K562 (cell line): ENCODE measurements around the gene DSCAM. TPM values are rescaled to one million over a fixed set of nuclear protein-coding genes. Genes with fewer than 3 reads are reported as not detected.

Experiments
- ATAC-seq: fragments of 200-7000 bp; cut with Tn5 transposase; 3 replicates; pipeline ENCODE4 v1.9.1; 2020; ENCODE audit warnings: moderate library complexity
- BruUV-seq: library from RNA; stranded (reverse); fragments of 400-500 nt; replicated peaks from 2 replicates; lab custom pipeline; 2021; lab: Mats Ljungman, UMichigan
- CTCF ChIA-PET: fragments of 300-600 bp; formaldehyde crosslinking; extraction: SDS; loops from one replicate; lab custom pipeline; 2021; ENCODE audit warnings: low intra/inter-chr PET ratio; lab: Yijun Ruan, JAX
- POLR2A ChIA-PET: fragments of 300-600, 350-650 bp; sonication (Branson Sonifier 250); formaldehyde crosslinking; extraction: SDS; loops from one replicate; lab custom pipeline; 2021; ENCODE audit warnings: antibody characterized with exemption, inconsistent platforms; lab: Yijun Ruan, JAX
- DNase-seq, 4 experiments: peaks; one replicate each; pipeline versions ENCODE4 v3.0.0 to v3.0.0-alpha.2; 2011 to 2018; ENCODE audit warnings: low spot score in 3 of 4, mixed read lengths in 3 of 4; ENCODE audit errors: extremely low read depth in 1 of 4
- FAIRE-seq: peaks from 2 replicates; lab custom pipeline; 2011; peaks lifted over from hg19 to GRCh38; lab: Jason Lieb, UNC
- H2AFZ ChIP-seq: 2 replicates; pipeline ENCODE4 v1.6.0; 2011; ENCODE audit warnings: low read depth, low read length, control low read depth, inconsistent platforms
- H3K27ac ChIP-seq: fragments of 200-600 bp; 3 replicates; pipeline ENCODE4 v1.8.0; 2011; ENCODE audit warnings: low read depth, mild to moderate bottlenecking, control low read depth, inconsistent platforms, low read length, moderate library complexity, mixed read lengths; ENCODE audit errors: extremely low read depth
- H3K27me3 ChIP-seq, 2 experiments: fragments of 300-600 bp in 1 of 2; 2 replicates in 1 of 2; 3 replicates in 1 of 2; pipeline versions ENCODE4 v1.6.0 to v1.8.0; 2011; ENCODE audit warnings: inconsistent platforms in 2 of 2, low read length in 2 of 2, mild to moderate bottlenecking in 1 of 2, mixed read lengths in 1 of 2, moderate library complexity in 1 of 2; ENCODE audit not compliant: control insufficient read depth in 2 of 2, insufficient read depth in 2 of 2
- H3K36me3 ChIP-seq: fragments of 300-600 bp; 3 replicates; pipeline ENCODE4 v1.8.0; 2011; ENCODE audit warnings: mild to moderate bottlenecking, low read length, inconsistent platforms; ENCODE audit not compliant: control insufficient read depth, insufficient read depth
- H3K4me1 ChIP-seq, 2 experiments: fragments of 200-600 bp in 1 of 2; replicated peaks in 1 of 2; 2 replicates in 1 of 2; 3 replicates in 1 of 2; pipeline versions ENCODE4 v1.5.1 to v1.8.0; 2011; ENCODE audit warnings: inconsistent platforms in 2 of 2, low read length in 2 of 2, mild to moderate bottlenecking in 1 of 2, mixed read lengths in 1 of 2, moderate library complexity in 1 of 2; ENCODE audit not compliant: control insufficient read depth in 2 of 2, insufficient read depth in 2 of 2
- H3K4me2 ChIP-seq: 2 replicates; pipeline ENCODE4 v1.6.1; 2011; ENCODE audit warnings: low read length, control low read depth, inconsistent platforms, mixed read lengths; ENCODE audit not compliant: insufficient read depth
- H3K4me3 ChIP-seq: fragments of 200-600 bp; sonication (generic), shearing (Covaris generic); 2 replicates; pipeline ENCODE4 v1.5.1; 2016; ENCODE audit warnings: control low read depth, inconsistent platforms
- H3K79me2 ChIP-seq: fragments of 200-600 bp; 3 replicates; pipeline ENCODE4 v1.8.0; 2011; ENCODE audit warnings: low read length, inconsistent platforms; ENCODE audit not compliant: control insufficient read depth, insufficient read depth
- H3K9ac ChIP-seq, 2 experiments: 2 replicates each; pipeline versions ENCODE4 v1.6.0 to v1.6.1; 2011; ENCODE audit warnings: low read depth in 2 of 2, low read length in 2 of 2, control low read depth in 1 of 2, inconsistent platforms in 1 of 2, mild to moderate bottlenecking in 1 of 2, mixed read lengths in 1 of 2; ENCODE audit not compliant: insufficient read depth in 1 of 2
- H3K9me1 ChIP-seq: one replicate; pipeline ENCODE4 v1.6.0; 2011; ENCODE audit warnings: inconsistent platforms, mild to moderate bottlenecking, low read length, moderate library complexity; ENCODE audit not compliant: control insufficient read depth, insufficient read depth
- H3K9me3 ChIP-seq: replicated peaks from 2 replicates; pipeline ENCODE4 v1.5.1; 2011; ENCODE audit warnings: low read depth, low read length, inconsistent platforms; ENCODE audit not compliant: control insufficient read depth, insufficient read depth
- H4K20me1 ChIP-seq: replicated peaks from 2 replicates; pipeline ENCODE4 v1.6.1; 2011; ENCODE audit warnings: low read length, inconsistent platforms, mixed read lengths; ENCODE audit not compliant: control insufficient read depth, insufficient read depth
- BHLHE40 ChIP-seq: IDR thresholded peaks from 2 replicates; pipeline ENCODE4 v1.6.1; 2011; ENCODE audit warnings: low read length, improper control_type of control experiment
- BRD4 ChIP-seq: fragments of 200-600 bp; sonication (generic); IDR thresholded peaks from 2 replicates; pipeline ENCODE4 v1.6.1; 2017; ENCODE audit warnings: inconsistent platforms
- FOXA1 ChIP-seq: fragments of 450-650 bp; IDR thresholded peaks from 2 replicates; pipeline ENCODE4 v1.6.1; 2016; ENCODE audit warnings: mild to moderate bottlenecking, borderline replicate concordance
- GTF2F1 ChIP-seq: IDR thresholded peaks from 2 replicates; pipeline ENCODE4 v1.6.1; 2011; ENCODE audit warnings: low read depth, low read length, improper control_type of control experiment
- KDM4B ChIP-seq, 2 experiments: fragments of 450-650 bp in 1 of 2; sonication (generic) in 1 of 2; IDR thresholded peaks; 2 replicates each; pipeline ENCODE4 v1.6.1; 2016 to 2017; ENCODE audit warnings: borderline replicate concordance in 2 of 2, antibody characterized with exemption in 1 of 2, low read depth in 1 of 2, mild to moderate bottlenecking in 1 of 2
- NFRKB ChIP-seq: fragments of 450-650 bp; IDR thresholded peaks from 2 replicates; pipeline ENCODE4 v1.6.1; 2016; ENCODE audit warnings: low read depth
- POLR3G ChIP-seq: IDR thresholded peaks from 2 replicates; pipeline ENCODE4 v1.6.1; 2011; ENCODE audit not compliant: insufficient read length, insufficient replicate concordance; ENCODE audit errors: extremely low read depth
- RBBP5 ChIP-seq: fragments of 200-600 bp; sonication (generic); IDR thresholded peaks from 2 replicates; pipeline ENCODE4 v1.6.1; 2012; ENCODE audit warnings: borderline replicate concordance, mild to moderate bottlenecking, low read length, control low read depth, inconsistent platforms; ENCODE audit not compliant: insufficient read depth, poor library complexity, severe bottlenecking
- ZNF134 ChIP-seq: fragments of 250-450 bp; sonication (Bioruptor Pico); conservative IDR thresholded peaks from 2 replicates; pipeline ENCODE4 v1.4.0; 2020
- ZNF224 ChIP-seq: sonication (generic); formaldehyde crosslinking; IDR thresholded peaks from 2 replicates; pipeline ENCODE4 v1.8.0; 2022; ENCODE audit warnings: mild to moderate bottlenecking, missing genetic modification reagents
- WGBS: fragments of 100-300 bp; shearing (Covaris generic); methylation state at CpG from one replicate; pipeline ENCODE4 v1.1.6; 2016; ENCODE audit warnings: low coverage, mixed read lengths; ENCODE audit not compliant: insufficient coverage; ENCODE audit errors: missing lambda C conversion rate; 5-methylcytosine and 5-hydroxymethylcytosine counted together
- in situ Hi-C: fragments of 300-500 bp; cut with MboI; formaldehyde crosslinking; loops from 4 replicates; pipeline ENCODE4 v1.15.0; 2018; ENCODE audit warnings: inconsistent platforms, mixed read lengths
- intact Hi-C: fragments of 100-400 bp; cut with micrococcal nuclease; formaldehyde crosslinking; loops from 2 replicates; pipeline ENCODE4 v1.14.2; 2022
- polyA plus RNA-seq, 8 experiments: library from polyadenylated mRNA; depleted of rRNA in 4 of 8; stranded (reverse) in 5 of 8; unstranded in 3 of 8; fragments of >200 nt; fragmentation: Nextera tagmentation in 2 of 8; fragmentation: Illumina TruSeq in 1 of 8; extraction: Ambion mirVana in 2 of 8; extraction: Trizol in 1 of 8; gene quantifications; 2 replicates each; pipeline versions ENCODE4 v1.2.1 to v1.2.3, GENCODE V29; 2011 to 2014; ENCODE audit warnings: inconsistent platforms in 1 of 8, missing spikeins in 1 of 8
- total RNA-seq, 7 experiments: library from RNA; depleted of rRNA in 6 of 7; stranded (reverse); fragments of >200 nt in 6 of 7; fragmentation: Illumina TruSeq in 2 of 7; extraction: Trizol in 2 of 7; gene quantifications; 2 replicates each; pipeline versions ENCODE4 v1.2.1 to v1.2.3, GENCODE V29; 2011 to 2021; ENCODE audit warnings: low replicate concordance in 1 of 7
- TF ChIP-seq, protein P1 (sequence below): fragments of 250-450 bp; sonication (Bioruptor Pico); IDR thresholded peaks from 2 replicates; pipeline ENCODE4 v1.4.0; 2020; ENCODE audit warnings: borderline replicate concordance
- TF ChIP-seq, protein P2 (sequence below): fragments of 450-650 bp; conservative IDR thresholded peaks from 2 replicates; pipeline ENCODE4 v1.6.1; 2016; ENCODE audit warnings: missing genetic modification characterization, low read depth, mild to moderate bottlenecking, control low read depth, missing compliant biosample characterization

The DSCAM gene
- total and polyA plus RNA-seq, 9 of the 15 experiments (the other 6 are each of a cell fraction or from before 2014, with no cell fraction given), result not detected

DNA sequence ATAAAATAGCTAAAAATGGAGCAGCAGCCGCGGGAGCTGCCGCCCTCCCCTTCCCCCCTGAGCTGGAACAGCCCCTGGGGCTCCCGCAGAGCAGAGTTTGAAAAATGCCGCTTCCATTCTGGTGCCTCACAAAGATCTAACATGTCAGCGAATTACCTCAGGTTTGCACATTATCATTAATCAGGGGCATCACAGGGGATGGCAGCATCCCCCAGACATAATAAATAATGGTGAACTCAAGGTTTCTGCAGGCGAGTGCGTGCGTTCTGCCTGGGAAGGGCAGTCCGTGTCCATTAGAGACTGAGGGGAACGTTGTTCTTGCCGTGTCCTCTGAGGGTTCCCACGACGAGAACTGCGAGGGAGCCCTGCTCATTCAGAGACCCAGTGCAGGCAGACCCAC, 372.4 kb downstream of the DSCAM start:
- no TSS peak for BruUV-seq
- H3K27ac ChIP-seq, result no peak overlapping the region
- no peaks in the 10 kb centered on the region for H3K36me3 ChIP-seq
- H3K4me3 ChIP-seq, result no peak overlapping the region
- H3K9me1 ChIP-seq, result no peaks in the 10 kb centered on the region
- H3K27me3 ChIP-seq, result no peaks in the 10 kb centered on the region
- DNase-seq (no peak), FAIRE-seq (no peak), ATAC-seq (no peak)
- POLR2A ChIA-PET, result no interaction called here
- intact Hi-C loops, result no loop called here
- TF ChIP-seq ZNF134 (CRISPR knock-in tag) (no peak), NFRKB (no peak), RBBP5 (no peak)
- TF ChIP-seq, all 486 proteins: peak for 0
- Histone ChIP-seq H4K20me1 (no peaks in the 10 kb centered on the region), H3K9ac (no peak overlapping the region), H3K9me3 (no peaks in the 10 kb centered on the region), H3K79me2 (no peaks in the 10 kb centered on the region), H3K4me2 (no peak overlapping the region), H2AFZ (no peak overlapping the region), H3K4me1 (no peaks in the 10 kb centered on the region)
- in situ Hi-C loops, result no loop called here
- WGBS, result 2% methylated on average over 15 of the region's 15 CpGs
- CTCF ChIA-PET, result no interaction called here

DNA sequence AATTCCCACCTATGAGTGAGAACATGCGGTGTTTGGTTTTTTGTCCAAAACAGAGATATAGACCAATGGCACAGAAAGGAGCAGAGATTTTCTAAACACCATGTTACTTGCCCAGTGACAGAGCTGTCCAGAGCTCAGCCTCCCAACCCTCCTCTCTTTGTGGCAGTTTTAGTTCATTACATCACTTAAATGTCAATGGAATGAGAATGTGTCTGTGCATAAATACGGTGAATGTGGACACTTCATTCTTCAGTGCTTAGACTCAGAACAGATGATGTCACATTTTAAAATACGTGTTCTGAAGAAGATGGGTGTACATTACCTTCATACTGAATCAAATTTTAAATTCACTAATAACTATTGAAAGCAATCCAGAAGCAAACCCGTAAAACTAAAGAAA, 374.9 kb downstream of the DSCAM start:
- H3K4me2 ChIP-seq, result no peak overlapping the region
- BruUV-seq, result no TSS peak
- no peaks in the 10 kb centered on the region for H3K9me3 ChIP-seq
- no peaks in the 10 kb centered on the region for H3K4me1 ChIP-seq
- 3% methylated on average over 4 of the region's 4 CpGs for WGBS
- H3K4me3 ChIP-seq, result no peak overlapping the region
- no peak overlapping the region for H3K27ac ChIP-seq
- no peak for FAIRE-seq
- H3K36me3 ChIP-seq, result no peaks in the 10 kb centered on the region
- H4K20me1 ChIP-seq, result no peaks in the 10 kb centered on the region
- in situ Hi-C loops (no loop called here), intact Hi-C loops (no loop called here)
- H3K9me1 ChIP-seq, result no peaks in the 10 kb centered on the region
- no peak overlapping the region for H3K9ac ChIP-seq
- H3K27me3 ChIP-seq, result no peaks in the 10 kb centered on the region
- H3K79me2 ChIP-seq, result no peaks in the 10 kb centered on the region
- POLR2A ChIA-PET, result no interaction called here
- H2AFZ ChIP-seq, result no peak overlapping the region
- no peak for DNase-seq
- no peak for ATAC-seq
- CTCF ChIA-PET, result no interaction called here
- TF ChIP-seq POLR3G, result no peak
- TF ChIP-seq FOXA1, result no peak
- no peak for TF ChIP-seq KDM4B (IDR thresholded peaks at IDR 0.05; ENCODE audit: borderline replicate concordance in 2 of 2, low read depth in 1 of 2)
- TF ChIP-seq GTF2F1, result no peak
- no peak for TF ChIP-seq BRD4
- TF ChIP-seq, protein P1, sequence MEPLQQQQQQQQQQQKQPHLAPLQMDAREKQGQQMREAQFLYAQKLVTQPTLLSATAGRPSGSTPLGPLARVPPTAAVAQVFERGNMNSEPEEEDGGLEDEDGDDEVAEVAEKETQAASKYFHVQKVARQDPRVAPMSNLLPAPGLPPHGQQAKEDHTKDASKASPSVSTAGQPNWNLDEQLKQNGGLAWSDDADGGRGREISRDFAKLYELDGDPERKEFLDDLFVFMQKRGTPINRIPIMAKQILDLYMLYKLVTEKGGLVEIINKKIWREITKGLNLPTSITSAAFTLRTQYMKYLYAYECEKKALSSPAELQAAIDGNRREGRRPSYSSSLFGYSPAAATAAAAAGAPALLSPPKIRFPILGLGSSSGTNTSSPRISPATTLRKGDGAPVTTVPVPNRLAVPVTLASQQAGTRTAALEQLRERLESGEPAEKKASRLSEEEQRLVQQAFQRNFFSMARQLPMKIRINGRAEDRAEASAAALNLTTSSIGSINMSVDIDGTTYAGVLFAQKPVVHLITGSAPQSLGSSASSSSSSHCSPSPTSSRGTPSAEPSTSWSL (CRISPR knock-in tag), result no peak
- TF ChIP-seq, protein P2, sequence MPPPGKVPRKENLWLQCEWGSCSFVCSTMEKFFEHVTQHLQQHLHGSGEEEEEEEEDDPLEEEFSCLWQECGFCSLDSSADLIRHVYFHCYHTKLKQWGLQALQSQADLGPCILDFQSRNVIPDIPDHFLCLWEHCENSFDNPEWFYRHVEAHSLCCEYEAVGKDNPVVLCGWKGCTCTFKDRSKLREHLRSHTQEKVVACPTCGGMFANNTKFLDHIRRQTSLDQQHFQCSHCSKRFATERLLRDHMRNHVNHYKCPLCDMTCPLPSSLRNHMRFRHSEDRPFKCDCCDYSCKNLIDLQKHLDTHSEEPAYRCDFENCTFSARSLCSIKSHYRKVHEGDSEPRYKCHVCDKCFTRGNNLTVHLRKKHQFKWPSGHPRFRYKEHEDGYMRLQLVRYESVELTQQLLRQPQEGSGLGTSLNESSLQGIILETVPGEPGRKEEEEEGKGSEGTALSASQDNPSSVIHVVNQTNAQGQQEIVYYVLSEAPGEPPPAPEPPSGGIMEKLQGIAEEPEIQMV (tag), result no peak
- TF ChIP-seq ZNF134 (CRISPR knock-in tag), result no peak
- TF ChIP-seq BHLHE40, result no peak
- no peak for TF ChIP-seq ZNF224 (CRISPR knock-in tag)
